SIG-M5 (cell line): ENCODE results near the gene HOXA2.

Experiments used
- DNase-seq: peaks from one replicate; lab custom pipeline; 2025; lab: John Stamatoyannopoulos, UW

HOXA2 gene

GRCh38 chr7:27078616-27079233, 23.8 kb downstream of the HOXA2 start:
- DNase-seq = no peak

- DNase-seq = no peak
These were observed 29.4 kb downstream of the HOXA2 start for GRCh38 chr7:27073076-27073475.

- no peak for DNase-seq
These were observed 30.7 kb downstream of the HOXA2 start for GRCh38 chr7:27071622-27072390.

GRCh38 chr7:27068259-27068658, 34.2 kb downstream of the HOXA2 start:
- no peak for DNase-seq

- DNase-seq = no peak
These were observed 36.3 kb downstream of the HOXA2 start for GRCh38 chr7:27066148-27066547.

- DNase-seq = no peak
These were observed 36.8 kb downstream of the HOXA2 start for GRCh38 chr7:27065709-27066108.

GRCh38 chr7:27064661-27065060, 37.8 kb downstream of the HOXA2 start:
- no peak for DNase-seq

GRCh38 chr7:27064159-27064558, 38.3 kb downstream of the HOXA2 start:
- no peak for DNase-seq

- no peak for DNase-seq
These were observed 39.5 kb downstream of the HOXA2 start for GRCh38 chr7:27062946-27063345.

GRCh38 chr7:27053153-27053552, 49.3 kb downstream of the HOXA2 start:
- DNase-seq = no peak

GRCh38 chr7:27051451-27051850, 51.0 kb downstream of the HOXA2 start:
- DNase-seq = no peak
